ENCODE measurements around the gene LGALS9.

GRCh38 chr17:27669850-27670249 lies 38.9 kb downstream of the LGALS9 start:
- no peak for TF ChIP-seq EP300 (conservative IDR thresholded peaks at IDR 0.05; ENCODE audit: poor library complexity, severe bottlenecking)
- TF ChIP-seq CTCF (IDR thresholded peaks at IDR 0.05; ENCODE audit: poor library complexity, severe bottlenecking), result no peak
- no peak for TF ChIP-seq POLR2AphosphoS5 (IDR thresholded peaks at IDR 0.05)
- TF ChIP-seq RAD21 (conservative IDR thresholded peaks at IDR 0.05), result no peak
- TF ChIP-seq TAF1 (IDR thresholded peaks at IDR 0.05; ENCODE audit: low read depth), result no peak
- TF ChIP-seq EZH2 (IDR thresholded peaks at IDR 0.05; ENCODE audit: borderline replicate concordance, insufficient read depth, low read length, poor library complexity, severe bottlenecking), result no peak
- no peak for TF ChIP-seq SMC3 (conservative IDR thresholded peaks at IDR 0.05; ENCODE audit: poor library complexity)
- no peak for TF ChIP-seq REST (IDR thresholded peaks at IDR 0.05; ENCODE audit: borderline replicate concordance)

All from neural cell (in vitro differentiated cells).